Measurements from ENCODE around the gene ANXA8L1. TPM values are rescaled to one million over a fixed set of nuclear protein-coding genes. Genes with fewer than 3 reads are reported as not detected.
"Not testable (repeated sequence)": the region's sequence is repeated elsewhere in the genome, so short reads cannot be mapped to it uniquely, and the experiment has no call there.

ANXA8L1 gene
- polyA plus RNA-seq, 3 donors: 0.07 to 0.15 (median 0.11) TPM

DNA sequence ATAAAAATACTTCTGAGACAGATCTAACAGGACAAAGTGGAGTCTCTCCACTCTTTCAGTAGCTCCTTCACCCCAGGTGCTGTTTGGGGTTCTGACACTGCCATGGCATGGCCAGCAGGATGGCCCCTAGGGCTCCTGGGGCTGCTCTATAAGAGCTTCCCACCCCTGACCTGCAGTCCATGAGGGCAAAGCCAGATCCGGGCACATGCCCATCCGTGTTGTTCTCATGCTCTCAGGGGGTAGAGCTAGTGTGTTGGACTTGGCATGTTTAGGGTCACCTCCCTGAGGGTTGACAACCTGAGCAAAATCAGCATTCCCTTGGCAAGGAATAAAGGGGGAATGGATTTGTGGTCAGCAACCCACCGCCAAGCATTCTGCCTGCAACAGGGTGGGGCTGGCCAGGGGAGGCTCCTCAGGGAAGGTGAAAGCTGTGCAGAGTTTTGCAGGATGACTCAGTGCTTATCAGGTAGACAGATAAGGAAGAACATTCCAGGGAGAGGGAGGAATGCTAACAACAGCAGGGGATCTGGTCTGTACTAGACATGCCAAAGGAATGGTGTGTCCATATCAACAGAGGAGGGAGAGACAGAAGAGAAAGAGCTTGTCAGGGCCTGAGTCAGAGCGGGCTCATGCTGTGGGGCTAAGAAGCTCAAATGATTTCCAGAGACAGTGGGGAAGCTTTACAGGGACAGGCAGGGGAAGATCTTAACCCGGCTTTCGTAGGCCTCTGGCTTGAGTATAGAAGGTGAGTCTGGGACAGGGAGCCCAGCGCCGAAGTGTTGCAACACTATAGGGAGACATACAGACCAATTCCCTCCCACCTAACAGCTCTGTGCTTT lies 21.1 kb downstream of the ANXA8L1 start:
- not testable (repeated sequence) for DNase-seq (ENCODE audit: low read depth in 3 of 3, low spot score in 2 of 3)

DNA sequence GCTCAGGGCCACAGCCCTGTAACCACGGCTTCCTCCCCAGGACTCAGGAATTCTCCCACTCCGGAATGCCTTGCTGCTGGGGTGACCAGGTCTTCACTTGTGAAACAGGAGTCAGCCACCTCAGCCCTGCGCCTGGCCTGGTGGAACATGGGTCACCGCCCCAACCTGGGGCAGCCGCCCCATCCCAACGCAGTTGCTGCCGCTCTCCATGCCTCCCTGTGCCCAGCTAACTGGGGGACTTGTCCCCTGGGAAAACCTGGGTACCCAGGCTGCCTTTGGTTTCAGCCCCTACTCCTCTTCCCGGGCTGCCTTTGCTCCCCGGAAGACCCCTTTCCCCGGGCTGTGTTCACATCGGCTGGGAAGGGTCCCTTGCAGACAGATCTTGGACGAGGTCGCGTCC lies 22.2 kb downstream of the ANXA8L1 start:
- DNase-seq (ENCODE audit: low read depth in 3 of 3, low spot score in 2 of 3): not testable (repeated sequence)

DNA sequence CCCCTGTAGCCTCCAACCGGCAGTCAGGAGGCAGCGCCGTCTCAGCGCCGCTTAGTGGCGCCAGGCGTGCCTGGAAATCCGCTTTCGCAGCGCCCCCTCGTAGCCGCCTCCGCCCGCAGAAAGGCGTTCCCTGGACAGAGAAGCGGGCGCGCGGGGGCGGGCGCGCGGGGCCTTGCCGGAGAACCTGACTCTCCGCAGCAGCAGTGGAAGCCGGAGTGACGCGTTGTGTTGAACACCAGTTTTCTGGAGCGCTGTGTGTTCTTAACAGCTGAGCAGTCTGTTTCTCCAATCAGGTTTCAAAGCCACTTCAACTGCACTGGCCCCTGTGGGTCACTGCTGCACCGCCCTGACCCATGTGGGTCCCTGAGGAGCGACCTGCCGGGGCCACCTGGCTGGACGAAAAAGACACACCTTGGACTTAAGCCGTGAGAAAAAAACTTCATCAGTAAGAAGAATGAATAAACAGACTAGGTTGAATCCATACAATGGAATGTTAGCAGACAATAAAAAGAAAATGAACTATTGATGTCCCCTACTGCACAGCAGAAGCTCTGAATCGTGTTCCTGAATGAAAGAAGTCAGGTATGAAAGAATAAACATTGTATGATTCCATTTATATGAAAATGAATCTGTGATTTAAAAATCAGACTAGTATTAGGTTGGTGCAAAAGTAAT lies 22.8 kb downstream of the ANXA8L1 start:
- DNase-seq (ENCODE audit: low read depth in 3 of 3, low spot score in 2 of 3): not testable (repeated sequence)

DNA sequence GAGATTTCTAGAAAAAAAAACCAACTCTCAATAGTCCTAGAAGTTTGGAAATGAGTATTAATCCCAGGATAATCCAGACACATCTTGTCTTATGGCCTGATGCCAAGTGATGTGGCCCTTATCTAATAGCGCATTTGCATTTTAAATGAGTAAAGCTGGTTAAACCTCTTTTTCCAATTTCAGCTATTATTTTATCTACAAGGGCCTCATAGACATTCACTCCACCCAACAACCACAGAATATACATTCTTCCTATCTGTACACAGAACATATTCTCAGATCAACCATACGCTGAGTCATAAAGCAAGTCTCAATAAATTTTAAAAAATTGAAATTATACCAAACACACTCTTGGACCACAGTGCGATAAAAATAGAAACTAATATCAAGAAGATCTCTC lies 34.0 kb downstream of the ANXA8L1 start:
- not testable (repeated sequence) for DNase-seq (ENCODE audit: low read depth in 3 of 3, low spot score in 2 of 3)

DNA sequence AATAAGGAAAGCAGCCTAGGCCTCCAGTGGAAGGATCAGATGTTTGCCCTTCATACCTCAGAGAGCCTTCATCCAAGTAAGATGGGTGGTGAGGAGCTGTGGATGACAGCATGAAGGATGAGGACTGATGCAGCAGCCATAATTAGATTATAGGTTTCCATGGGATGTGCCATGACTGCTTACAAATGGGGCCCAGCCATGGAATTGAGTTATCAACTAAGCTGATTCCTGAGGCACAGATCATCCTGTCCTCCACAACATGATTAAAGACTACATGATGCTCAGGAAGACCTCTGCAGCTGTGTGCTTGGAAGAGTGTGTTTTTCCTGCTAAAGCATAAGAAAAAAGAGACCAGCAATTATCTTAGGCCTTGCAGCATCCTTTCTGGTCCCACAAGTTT lies 35.5 kb downstream of the ANXA8L1 start:
- not testable (repeated sequence) for DNase-seq (ENCODE audit: low read depth in 3 of 3, low spot score in 2 of 3)

DNA sequence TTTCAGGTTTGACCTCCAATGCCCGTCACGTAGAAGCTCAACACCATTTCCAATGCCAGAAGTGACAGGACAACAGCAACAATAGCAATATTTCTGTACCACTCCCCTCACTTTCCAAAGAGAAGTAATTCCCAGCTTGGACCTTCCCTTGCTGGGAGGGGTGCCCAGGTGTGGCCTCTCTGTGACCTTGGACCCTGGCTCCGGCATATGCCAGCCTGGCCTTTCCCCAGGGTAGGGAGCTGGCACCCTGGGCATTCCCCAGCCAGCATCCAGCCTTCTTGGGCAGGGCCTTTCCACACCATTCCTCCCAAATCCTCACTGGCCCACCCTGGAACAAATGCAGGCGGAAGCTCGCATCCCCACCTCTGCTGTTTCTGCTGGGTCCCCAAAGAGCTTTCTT lies 37.1 kb downstream of the ANXA8L1 start:
- DNase-seq (ENCODE audit: low read depth in 3 of 3, low spot score in 2 of 3): not testable (repeated sequence)

DNA sequence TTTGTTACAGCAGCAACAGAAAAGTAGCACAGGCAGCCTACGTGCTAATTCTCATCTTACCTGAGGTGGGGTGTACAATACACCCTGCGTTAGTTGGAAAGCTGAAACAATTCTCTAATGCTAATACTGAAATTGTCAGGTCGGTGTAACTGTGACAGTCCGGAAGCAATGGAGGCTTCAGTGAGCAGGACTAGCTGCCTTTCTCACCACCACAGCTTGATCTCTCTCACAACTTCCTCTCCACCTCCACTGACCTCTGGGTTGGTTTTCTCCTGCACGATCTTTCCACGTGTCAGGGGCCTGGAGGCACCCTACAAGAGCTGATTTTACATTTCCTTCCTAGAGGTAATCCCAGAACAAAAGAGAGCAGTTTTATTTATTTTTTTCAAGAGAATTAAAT lies 39.7 kb downstream of the ANXA8L1 start:
- DNase-seq (ENCODE audit: low read depth in 3 of 3, low spot score in 2 of 3): not testable (repeated sequence)

DNA sequence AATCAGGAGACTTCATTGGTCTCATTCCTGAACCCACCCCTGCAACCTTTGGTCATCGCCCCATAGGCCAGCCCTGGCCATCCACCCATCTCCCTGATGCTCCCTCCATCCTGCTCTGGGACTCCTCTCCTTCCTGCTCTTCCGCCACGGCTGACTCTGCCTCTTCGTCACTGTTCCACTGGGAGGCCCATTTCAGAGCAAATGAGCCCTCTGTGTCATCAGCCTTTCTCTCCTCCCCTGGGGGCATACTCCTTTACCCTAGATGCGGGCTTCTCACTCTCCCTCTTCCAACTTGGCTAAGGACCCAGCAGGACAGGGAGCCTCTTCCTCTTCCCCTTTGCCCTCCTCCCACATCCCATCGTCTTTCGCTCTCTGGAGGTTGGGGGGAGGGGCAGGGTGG lies 42.7 kb downstream of the ANXA8L1 start:
- not testable (repeated sequence) for DNase-seq (ENCODE audit: low read depth in 3 of 3, low spot score in 2 of 3)

DNA sequence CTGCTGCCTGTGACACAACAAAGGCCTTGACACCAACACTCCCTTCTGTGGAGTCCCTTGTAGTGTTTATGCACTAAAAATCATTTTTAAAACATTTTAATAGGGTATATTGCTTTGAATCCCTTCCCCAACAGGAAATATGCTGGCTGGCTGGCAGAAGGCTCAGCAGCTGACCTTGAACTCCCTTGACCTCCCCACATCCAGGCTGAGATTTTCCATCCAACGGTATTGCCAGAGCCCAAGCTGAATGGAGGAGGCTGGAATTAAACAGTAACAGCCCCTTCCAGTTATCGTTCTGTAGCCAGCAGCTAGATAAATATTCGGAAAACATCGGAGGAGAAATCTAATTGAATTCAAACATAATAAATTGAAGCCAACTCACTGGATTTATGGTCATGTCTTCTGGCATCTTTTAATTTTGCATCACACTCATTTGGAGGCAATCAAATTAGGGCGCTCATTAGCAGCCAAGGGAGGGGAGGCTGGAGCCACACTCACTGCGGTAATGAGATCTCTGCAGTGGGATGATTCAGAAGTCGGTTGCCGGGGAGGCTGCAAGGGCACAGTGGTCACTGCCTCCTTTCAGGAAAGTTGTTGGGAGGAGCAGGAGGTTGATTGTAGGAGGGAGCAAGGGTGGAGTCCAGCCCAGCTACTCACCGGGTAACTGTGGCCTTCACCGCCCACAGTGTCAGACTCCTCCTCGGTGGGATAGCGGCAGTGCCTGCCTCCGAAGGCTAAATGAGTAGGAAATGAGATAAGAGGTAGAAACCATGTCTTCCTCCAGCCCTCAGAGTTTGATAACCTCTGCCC lies 44.2 kb downstream of the ANXA8L1 start:
- DNase-seq (ENCODE audit: low read depth in 3 of 3, low spot score in 2 of 3): not testable (repeated sequence)

DNA sequence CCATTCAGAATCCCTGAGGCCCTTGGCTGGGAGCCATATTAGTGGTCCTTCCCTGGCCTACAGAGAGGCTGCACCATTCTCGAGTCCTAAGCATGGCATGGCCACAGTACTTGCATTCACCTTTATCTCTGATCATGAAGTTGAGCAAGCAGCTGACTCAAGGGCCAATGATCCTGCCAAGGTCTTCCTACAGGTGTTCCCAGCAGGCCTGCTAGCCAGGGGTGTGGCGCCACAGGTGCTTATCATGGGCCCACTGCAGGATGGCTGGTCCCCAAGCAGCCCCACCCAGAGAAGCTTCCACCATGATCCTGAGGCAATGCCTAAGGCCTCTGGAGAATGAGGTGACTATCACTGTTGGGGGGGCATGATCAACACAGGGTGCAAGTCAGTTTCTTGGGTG lies 48.0 kb downstream of the ANXA8L1 start:
- not testable (repeated sequence) for DNase-seq (ENCODE audit: low read depth in 3 of 3, low spot score in 2 of 3)

DNA sequence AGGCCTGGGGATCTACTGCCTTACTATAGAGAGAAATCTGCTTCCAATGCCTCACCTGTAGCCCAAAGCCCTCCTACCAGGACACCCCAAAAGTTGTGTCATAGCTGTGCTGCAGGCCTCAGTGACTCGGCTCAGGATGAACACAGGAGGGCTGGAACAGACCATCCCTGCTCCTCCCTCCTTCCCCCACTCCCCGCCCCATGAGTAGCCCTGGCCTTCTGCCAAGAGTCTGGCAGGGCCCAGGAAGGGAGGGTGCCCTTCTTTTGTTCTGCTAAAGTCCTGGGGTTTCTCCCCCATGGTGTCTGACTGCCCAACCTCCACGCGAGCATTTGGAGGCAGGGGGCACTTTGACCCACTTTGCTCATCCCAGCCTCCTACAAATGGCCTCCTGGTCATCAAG lies 65.4 kb downstream of the ANXA8L1 start:
- not testable (repeated sequence) for DNase-seq (ENCODE audit: low read depth in 3 of 3, low spot score in 2 of 3)

Other genes starting within 250 kb of the ANXA8L1 start
- not detected for gene ANTXRL, start 88.8 kb upstream of the ANXA8L1 start, polyA plus RNA-seq (ENCODE audit: insufficient read length in 3 of 3)
- not detected for gene NPY4R, start 90.2 kb downstream of the ANXA8L1 start, polyA plus RNA-seq (ENCODE audit: insufficient read length in 3 of 3)
- gene GPRIN2, start 180.9 kb downstream of the ANXA8L1 start, polyA plus RNA-seq (ENCODE audit: insufficient read length in 3 of 3): 1 to 10 TPM; 2.6 to 3.3 (median 3.2) TPM
- gene SYT15, start 203.4 kb downstream of the ANXA8L1 start, polyA plus RNA-seq (ENCODE audit: insufficient read length in 3 of 3): 1 to 10 TPM; 5.7 to 6.4 (median 6.3) TPM

Measured in right renal cortex interstitium (tissue), 3 donors.